K562 treated with DMSO at 1 percent for 4 hours (cell line): Measurements from ENCODE around the gene RNASEH2C. TPM values are rescaled to one million over a fixed set of nuclear protein-coding genes. Genes with fewer than 3 reads are reported as not detected.

Source experiments
- total RNA-seq: library from RNA; unstranded; fragments of 300-600 nt; gene quantifications from 2 replicates; pipeline ENCODE4 v1.2.3, GENCODE V29; 2022; ENCODE audit not compliant: insufficient read depth

The RNASEH2C gene
- 24.6 and 34.7 TPM in 2 replicates for total RNA-seq

GRCh38 chr11:65720211-65720934 is at the start of gene RNASEH2C:
RNASEH2C (minus strand) TSS chr11:65720798; CDS start chr11:65720758, 40 bp downstream.

GRCh38 chr11:65711785-65712632 is 8.6 kb downstream of the RNASEH2C start, which contains the start of gene KAT5:
KAT5 (plus strand) TSS chr11:65712252; CDS start chr11:65712268, 16 bp downstream.

Other genes with a start within 250 kb of the RNASEH2C start
- 124 and 165 TPM in 2 replicates for gene MALAT1, start 221.8 kb downstream of the RNASEH2C start, total RNA-seq
- 117 and 125 TPM in 2 replicates for gene SCYL1, start 195.7 kb downstream of the RNASEH2C start, total RNA-seq
- 32.3 and 42.6 TPM in 2 replicates for gene LTBP3, start 162.4 kb downstream of the RNASEH2C start, total RNA-seq
- 37.9 and 48.3 TPM in 2 replicates for gene ZNRD2, start 150.3 kb downstream of the RNASEH2C start, total RNA-seq
- gene FAM89B, start 148.3 kb downstream of the RNASEH2C start, total RNA-seq = 64.3 and 74.6 TPM in 2 replicates
- 74.1 and 75.4 TPM in 2 replicates for gene EHBP1L1, start 144.7 kb downstream of the RNASEH2C start, total RNA-seq
- 1.6 and 2.1 TPM in 2 replicates for gene KCNK7, start 125.0 kb downstream of the RNASEH2C start, total RNA-seq
- 58.9 and 66.8 TPM in 2 replicates for gene MAP3K11, start 106.6 kb downstream of the RNASEH2C start, total RNA-seq
- gene PCNX3, start 105.0 kb downstream of the RNASEH2C start, total RNA-seq = 31.8 and 46.2 TPM in 2 replicates
- gene SIPA1, start 82.7 kb downstream of the RNASEH2C start, total RNA-seq = 55.3 and 62.8 TPM in 2 replicates
- gene RELA, start 57.9 kb downstream of the RNASEH2C start, total RNA-seq = 58.1 and 70.6 TPM in 2 replicates
- 26.4 and 36.7 TPM in 2 replicates for gene KAT5, start 8.5 kb downstream of the RNASEH2C start, total RNA-seq
- 25.5 and 28.9 TPM in 2 replicates for gene AP5B1, start 60.2 kb upstream of the RNASEH2C start, total RNA-seq
- not detected in 2 replicates for gene OVOL1, start 66.3 kb upstream of the RNASEH2C start, total RNA-seq
- not detected in 2 replicates for gene SNX32, start 113.2 kb upstream of the RNASEH2C start, total RNA-seq
- gene CFL1, start 137.4 kb upstream of the RNASEH2C start, total RNA-seq = 715 and 721 TPM in 2 replicates
- 69.2 and 73.6 TPM in 2 replicates for gene MUS81, start 139.6 kb upstream of the RNASEH2C start, total RNA-seq
- 2.3 TPM in 1 of 2 replicates, not detected in the other for gene EFEMP2, start 152.0 kb upstream of the RNASEH2C start, total RNA-seq
- not detected in 2 replicates for gene CTSW, start 159.0 kb upstream of the RNASEH2C start, total RNA-seq
- 49.6 and 55.0 TPM in 2 replicates for gene FIBP, start 167.7 kb upstream of the RNASEH2C start, total RNA-seq
- 36.9 and 41.3 TPM in 2 replicates for gene CCDC85B, start 169.9 kb upstream of the RNASEH2C start, total RNA-seq
- gene FOSL1, start 179.6 kb upstream of the RNASEH2C start, total RNA-seq = 4.6 and 7.2 TPM in 2 replicates
- gene C11orf68, start 198.3 kb upstream of the RNASEH2C start, total RNA-seq = 50.5 and 55.0 TPM in 2 replicates
- gene DRAP1, start 198.6 kb upstream of the RNASEH2C start, total RNA-seq = 133 and 159 TPM in 2 replicates
- gene TSGA10IP, start 224.7 kb upstream of the RNASEH2C start, total RNA-seq = not detected in 2 replicates
- gene SART1, start 240.9 kb upstream of the RNASEH2C start, total RNA-seq = 64.4 and 73.6 TPM in 2 replicates